ENCODE data around the gene SOD1.

Gene SOD1

GRCh38 chr21:31707499-31707898 lies 48.0 kb downstream of the SOD1 start:
- H2BK12ac ChIP-seq (ENCODE audit: low read length): no peak overlapping the region
- no peak overlapping the region for H3K14ac ChIP-seq (ENCODE audit: low read length)
- no peak overlapping the region for H3K23ac ChIP-seq (ENCODE audit: low read depth, low read length, poor library complexity)
- H3K4me2 ChIP-seq (ENCODE audit: insufficient read depth, low read length, poor library complexity, severe bottlenecking): no peak overlapping the region
- no peaks in the 10 kb centered on the region for H3K79me1 ChIP-seq (ENCODE audit: low read depth, low read length)
- no peak overlapping the region for H3K27ac ChIP-seq (replicated peaks; ENCODE audit: low read length)
- peaks cover 0 to 4% of the 10 kb centered on the region in 2 donors for H3K4me1 ChIP-seq (ENCODE audit: control insufficient read depth in 2 of 2, insufficient read depth in 1 of 2, low read depth in 1 of 2, low read length in 2 of 2)
- no peaks in the 10 kb centered on the region for H3K9me3 ChIP-seq (replicated peaks in 1 of 2; ENCODE audit: control insufficient read depth in 2 of 2, insufficient read depth in 1 of 2, low read depth in 1 of 2, low read length in 2 of 2)
- H3K27me3 ChIP-seq (ENCODE audit: control insufficient read depth in 3 of 3, insufficient read depth in 3 of 3, low read depth in 1 of 3, low read length in 3 of 3): no peaks in the 10 kb centered on the region
- H2BK120ac ChIP-seq (ENCODE audit: low read depth, low read length): no peak overlapping the region
- H3K4ac ChIP-seq (ENCODE audit: low read length): no peak overlapping the region
- DNase-seq (ENCODE audit: low spot score): no peak
- no peak overlapping the region for H2AK5ac ChIP-seq (ENCODE audit: low read depth, low read length)
- no peak overlapping the region for H2BK15ac ChIP-seq (ENCODE audit: low read length)
- no peak overlapping the region for H4K91ac ChIP-seq (ENCODE audit: low read depth, low read length, poor library complexity)
- peaks cover 0 to 44% of the 10 kb centered on the region in 2 donors for H3K36me3 ChIP-seq (replicated peaks in 1 of 2; ENCODE audit: control insufficient read depth in 2 of 2, insufficient read depth in 2 of 2, low read length in 2 of 2)
- no peak overlapping the region for H3K4me3 ChIP-seq (ENCODE audit: low read length in 2 of 2)
- H3K18ac ChIP-seq (ENCODE audit: low read length): no peak overlapping the region
- no peak overlapping the region for H4K8ac ChIP-seq (ENCODE audit: low read depth, low read length)
- H2BK5ac ChIP-seq (ENCODE audit: low read length): no peak overlapping the region
- H3K9ac ChIP-seq (ENCODE audit: low read depth, low read length, poor library complexity): no peak overlapping the region
- no peak overlapping the region for H2AFZ ChIP-seq (ENCODE audit: low read length)

- no peak overlapping the region for H4K91ac ChIP-seq (ENCODE audit: low read depth, low read length, poor library complexity)
- no peak overlapping the region for H3K4me2 ChIP-seq (ENCODE audit: insufficient read depth, low read length, poor library complexity, severe bottlenecking)
- H3K79me1 ChIP-seq (ENCODE audit: low read depth, low read length): no peaks in the 10 kb centered on the region
- no peaks in the 10 kb centered on the region for H3K27me3 ChIP-seq (ENCODE audit: control insufficient read depth in 3 of 3, insufficient read depth in 3 of 3, low read depth in 1 of 3, low read length in 3 of 3)
- H3K4me1 ChIP-seq (ENCODE audit: control insufficient read depth in 2 of 2, insufficient read depth in 1 of 2, low read depth in 1 of 2, low read length in 2 of 2): peaks cover 0 to 4% of the 10 kb centered on the region in 2 donors
- WGBS, 2 donors (ENCODE audit: extremely low coverage in 2 of 2, insufficient read length in 2 of 2, insufficient replicate concordance in 1 of 2): no CpG with 5 or more reads among the region's 1 CpG
- H3K23ac ChIP-seq (ENCODE audit: low read depth, low read length, poor library complexity): no peak overlapping the region
- H3K4ac ChIP-seq (ENCODE audit: low read length): no peak overlapping the region
- H2BK120ac ChIP-seq (ENCODE audit: low read depth, low read length): no peak overlapping the region
- H3K9ac ChIP-seq (ENCODE audit: low read depth, low read length, poor library complexity): no peak overlapping the region
- no peak overlapping the region for H3K18ac ChIP-seq (ENCODE audit: low read length)
- no peak overlapping the region for H2AK5ac ChIP-seq (ENCODE audit: low read depth, low read length)
- peaks cover 0 to 33% of the 10 kb centered on the region in 2 donors for H3K36me3 ChIP-seq (replicated peaks in 1 of 2; ENCODE audit: control insufficient read depth in 2 of 2, insufficient read depth in 2 of 2, low read length in 2 of 2)
- no peak overlapping the region for H2BK15ac ChIP-seq (ENCODE audit: low read length)
- H2BK5ac ChIP-seq (ENCODE audit: low read length): no peak overlapping the region
- no peak for DNase-seq (ENCODE audit: low spot score)
- H4K8ac ChIP-seq (ENCODE audit: low read depth, low read length): no peak overlapping the region
- no peak overlapping the region for H2AFZ ChIP-seq (ENCODE audit: low read length)
- no peak overlapping the region for H3K27ac ChIP-seq (replicated peaks; ENCODE audit: low read length)
- H3K4me3 ChIP-seq (ENCODE audit: low read length in 2 of 2): no peak overlapping the region
- no peak overlapping the region for H3K14ac ChIP-seq (ENCODE audit: low read length)
- H3K9me3 ChIP-seq (replicated peaks in 1 of 2; ENCODE audit: control insufficient read depth in 2 of 2, insufficient read depth in 1 of 2, low read depth in 1 of 2, low read length in 2 of 2): no peaks in the 10 kb centered on the region
- H2BK12ac ChIP-seq (ENCODE audit: low read length): no peak overlapping the region
These were observed 49.0 kb downstream of the SOD1 start for GRCh38 chr21:31708541-31708940.

GRCh38 chr21:31710586-31710985 lies 51.1 kb downstream of the SOD1 start:
- Histone ChIP-seq H2BK120ac (ENCODE audit: low read depth, low read length) (no peak overlapping the region), H3K4me3 (ENCODE audit: low read length in 2 of 2) (no peak overlapping the region), H3K27me3 (ENCODE audit: control insufficient read depth in 3 of 3, insufficient read depth in 3 of 3, low read depth in 1 of 3, low read length in 3 of 3) (no peaks in the 10 kb centered on the region), H2BK12ac (ENCODE audit: low read length) (no peak overlapping the region), H3K18ac (ENCODE audit: low read length) (no peak overlapping the region), H3K4me2 (ENCODE audit: insufficient read depth, low read length, poor library complexity, severe bottlenecking) (no peak overlapping the region), H3K4ac (ENCODE audit: low read length) (no peak overlapping the region), H2AK5ac (ENCODE audit: low read depth, low read length) (no peak overlapping the region), H3K4me1 (ENCODE audit: control insufficient read depth in 2 of 2, insufficient read depth in 1 of 2, low read depth in 1 of 2, low read length in 2 of 2) (peaks cover 0 to 10% of the 10 kb centered on the region in 2 donors), H3K9ac (ENCODE audit: low read depth, low read length, poor library complexity) (no peak overlapping the region), H3K79me1 (ENCODE audit: low read depth, low read length) (no peaks in the 10 kb centered on the region), H2BK5ac (ENCODE audit: low read length) (no peak overlapping the region), H3K14ac (ENCODE audit: low read length) (no peak overlapping the region), H3K36me3 (replicated peaks in 1 of 2; ENCODE audit: control insufficient read depth in 2 of 2, insufficient read depth in 2 of 2, low read length in 2 of 2) (peaks cover 0 to 13% of the 10 kb centered on the region in 2 donors), H3K27ac (replicated peaks; ENCODE audit: low read length) (no peak overlapping the region), H4K8ac (ENCODE audit: low read depth, low read length) (no peak overlapping the region), H4K91ac (ENCODE audit: low read depth, low read length, poor library complexity) (no peak overlapping the region), H2BK15ac (ENCODE audit: low read length) (no peak overlapping the region), H3K23ac (ENCODE audit: low read depth, low read length, poor library complexity) (no peak overlapping the region), H2AFZ (ENCODE audit: low read length) (no peak overlapping the region), H3K9me3 (replicated peaks in 1 of 2; ENCODE audit: control insufficient read depth in 2 of 2, insufficient read depth in 1 of 2, low read depth in 1 of 2, low read length in 2 of 2) (no peaks in the 10 kb centered on the region)
- WGBS, 2 donors (ENCODE audit: extremely low coverage in 2 of 2, insufficient read length in 2 of 2, insufficient replicate concordance in 1 of 2): no CpG with 5 or more reads among the region's 1 CpG
- DNase-seq (ENCODE audit: low spot score): no peak

GRCh38 chr21:31711326-31711725 lies 51.8 kb downstream of the SOD1 start:
- no peak overlapping the region for H2BK120ac ChIP-seq (ENCODE audit: low read depth, low read length)
- no peak overlapping the region for H3K4ac ChIP-seq (ENCODE audit: low read length)
- no peaks in the 10 kb centered on the region for H3K79me1 ChIP-seq (ENCODE audit: low read depth, low read length)
- no CpG with 5 or more reads among the region's 1 CpG for WGBS, 2 donors (ENCODE audit: extremely low coverage in 2 of 2, insufficient read length in 2 of 2, insufficient replicate concordance in 1 of 2)
- H3K36me3 ChIP-seq (replicated peaks in 1 of 2; ENCODE audit: control insufficient read depth in 2 of 2, insufficient read depth in 2 of 2, low read length in 2 of 2): peaks cover 0 to 6% of the 10 kb centered on the region in 2 donors
- H3K4me2 ChIP-seq (ENCODE audit: insufficient read depth, low read length, poor library complexity, severe bottlenecking): no peak overlapping the region
- no peak overlapping the region for H3K23ac ChIP-seq (ENCODE audit: low read depth, low read length, poor library complexity)
- no peak overlapping the region for H2AK5ac ChIP-seq (ENCODE audit: low read depth, low read length)
- H3K27me3 ChIP-seq (ENCODE audit: control insufficient read depth in 3 of 3, insufficient read depth in 3 of 3, low read depth in 1 of 3, low read length in 3 of 3): no peaks in the 10 kb centered on the region
- H3K9me3 ChIP-seq (replicated peaks in 1 of 2; ENCODE audit: control insufficient read depth in 2 of 2, insufficient read depth in 1 of 2, low read depth in 1 of 2, low read length in 2 of 2): no peaks in the 10 kb centered on the region
- no peak overlapping the region for H3K14ac ChIP-seq (ENCODE audit: low read length)
- H3K18ac ChIP-seq (ENCODE audit: low read length): no peak overlapping the region
- H3K4me3 ChIP-seq (ENCODE audit: low read length in 2 of 2): no peak overlapping the region
- no peak overlapping the region for H3K9ac ChIP-seq (ENCODE audit: low read depth, low read length, poor library complexity)
- DNase-seq (ENCODE audit: low spot score): no peak
- H4K8ac ChIP-seq (ENCODE audit: low read depth, low read length): no peak overlapping the region
- H3K27ac ChIP-seq (replicated peaks; ENCODE audit: low read length): no peak overlapping the region
- H2AFZ ChIP-seq (ENCODE audit: low read length): no peak overlapping the region
- H2BK5ac ChIP-seq (ENCODE audit: low read length): no peak overlapping the region
- no peak overlapping the region for H2BK12ac ChIP-seq (ENCODE audit: low read length)
- no peak overlapping the region for H2BK15ac ChIP-seq (ENCODE audit: low read length)
- H3K4me1 ChIP-seq (ENCODE audit: control insufficient read depth in 2 of 2, insufficient read depth in 1 of 2, low read depth in 1 of 2, low read length in 2 of 2): peaks cover 0 to 10% of the 10 kb centered on the region in 2 donors
- no peak overlapping the region for H4K91ac ChIP-seq (ENCODE audit: low read depth, low read length, poor library complexity)
